SH-SY5Y (cell line): Measurements from ENCODE around the gene SPG11.

Source experiments
- GATA2 ChIP-seq: IDR thresholded peaks from 2 replicates; pipeline ENCODE4 v1.6.1; 2011; ENCODE audit warnings: mild to moderate bottlenecking, low read depth, low read length
- GATA3 ChIP-seq: IDR thresholded peaks from 2 replicates; pipeline ENCODE4 v1.6.1; 2011; ENCODE audit warnings: low read depth, mild to moderate bottlenecking, low read length, moderate library complexity

Gene SPG11

DNA sequence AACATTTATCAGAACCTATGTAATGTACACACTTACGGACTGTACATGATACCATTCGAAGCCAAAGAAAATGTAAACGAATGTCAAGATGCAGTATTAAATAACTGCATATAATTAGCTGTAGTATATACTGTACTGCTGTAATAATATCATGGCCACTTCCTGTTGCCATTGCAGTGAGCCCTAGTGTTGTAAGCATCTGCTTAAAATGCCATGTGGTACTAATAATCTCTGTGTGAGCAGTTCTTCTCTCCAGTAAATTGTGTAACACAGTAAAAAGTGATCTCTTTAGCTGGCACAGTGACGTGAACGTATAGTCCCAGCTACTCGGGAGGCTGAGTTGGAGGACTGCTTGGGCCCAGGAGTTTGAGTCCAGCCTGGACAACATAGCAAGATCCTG, 8.6 kb downstream of the SPG11 start:
- no peak for TF ChIP-seq GATA2
- no peak for TF ChIP-seq GATA3

DNA sequence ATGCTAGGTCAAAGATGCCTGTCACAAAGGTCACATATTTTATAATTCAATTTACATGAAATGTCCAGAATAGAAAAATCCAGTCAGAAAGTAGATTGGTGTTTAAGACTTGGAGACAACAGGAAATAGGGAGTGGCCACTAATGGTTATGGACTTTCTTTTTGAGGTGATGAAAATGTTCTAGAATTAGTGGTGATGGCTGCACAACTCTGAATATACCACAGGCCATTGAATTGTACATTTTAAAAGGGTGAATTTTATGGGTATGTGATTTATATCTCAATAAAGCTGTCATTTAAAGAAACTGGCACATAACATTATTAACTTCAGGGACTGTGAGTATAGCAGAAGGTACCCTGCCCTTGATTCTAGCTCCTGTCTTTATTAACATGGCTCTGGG, 15.8 kb downstream of the SPG11 start:
- TF ChIP-seq GATA2 (no peak), GATA3 (no peak)

DNA sequence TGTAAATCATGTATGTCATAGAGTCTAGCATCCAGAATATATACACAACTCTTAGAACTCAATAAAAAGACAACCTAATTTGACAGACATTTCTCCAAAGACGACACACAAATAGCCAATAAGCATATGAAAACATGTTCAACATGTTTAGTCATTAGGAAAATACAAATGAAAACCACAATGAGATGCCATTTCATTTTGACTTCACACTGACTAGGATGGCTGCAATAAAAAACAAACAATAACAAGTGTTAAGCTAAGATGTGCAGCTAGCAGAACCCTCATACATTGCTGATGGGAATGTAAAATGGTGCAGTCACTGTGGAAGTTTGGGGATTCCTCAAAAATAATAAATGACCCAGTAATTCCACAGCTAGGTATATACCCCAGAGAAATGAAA, 16.4 kb downstream of the SPG11 start:
- TF ChIP-seq GATA3 (no peak), GATA2 (no peak)

DNA sequence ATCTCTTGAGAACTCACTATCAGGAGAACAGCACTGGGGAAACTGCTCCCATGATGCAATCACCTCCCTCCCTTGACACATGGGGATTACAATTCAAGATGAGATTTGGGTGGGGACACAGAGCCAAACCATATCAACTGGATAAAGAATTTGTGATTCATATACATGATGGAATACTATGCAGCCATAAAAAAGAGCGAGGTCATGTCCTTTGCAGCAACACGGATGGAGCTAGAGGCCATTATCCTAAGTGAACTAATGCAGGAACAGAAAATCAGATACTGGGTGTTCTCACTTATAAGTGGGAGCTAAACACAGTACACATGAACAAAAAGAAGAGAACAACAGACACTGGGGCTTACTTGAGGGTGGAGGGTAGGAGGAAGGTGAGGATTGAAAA, 17.0 kb downstream of the SPG11 start:
- no peak for TF ChIP-seq GATA3
- no peak for TF ChIP-seq GATA2

DNA sequence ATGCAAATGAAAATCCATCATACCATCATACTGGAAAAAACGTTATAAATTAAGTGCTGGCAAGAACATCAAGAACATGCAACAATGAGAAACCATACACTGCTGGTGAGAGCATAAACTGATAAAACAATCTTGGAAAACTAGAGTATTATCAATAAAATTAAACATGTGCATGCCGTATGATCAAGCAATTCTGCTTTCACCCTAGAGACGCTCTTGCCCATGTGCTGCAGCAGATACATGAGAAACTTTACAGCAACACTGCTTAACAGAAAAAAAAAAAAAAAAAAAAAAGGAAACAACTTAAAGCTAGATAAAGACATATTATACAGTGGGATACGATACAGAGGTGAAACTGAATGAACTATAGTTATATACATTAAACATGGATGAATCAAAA, 21.8 kb downstream of the SPG11 start:
- TF ChIP-seq GATA2 (no peak), GATA3 (no peak)

DNA sequence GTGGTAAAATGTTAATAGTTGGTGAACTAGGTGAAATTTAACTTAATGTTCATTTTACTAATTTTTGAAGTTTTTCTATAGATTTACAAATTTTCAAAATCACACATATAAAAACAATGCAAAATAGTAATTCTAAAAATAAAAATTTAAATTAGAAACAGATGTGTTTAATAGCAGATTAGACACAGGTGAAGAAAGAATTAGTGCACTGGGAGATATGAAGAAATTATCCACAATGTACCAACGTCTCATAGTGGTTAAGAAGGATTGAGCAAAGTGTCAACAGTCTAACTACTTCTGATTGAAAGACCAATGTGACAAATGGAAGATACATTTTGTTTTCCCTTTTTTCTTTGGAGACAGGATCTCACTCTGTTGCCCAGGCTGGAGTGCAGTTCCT, 26.5 kb downstream of the SPG11 start:
- TF ChIP-seq GATA3 (no peak), GATA2 (no peak)

DNA sequence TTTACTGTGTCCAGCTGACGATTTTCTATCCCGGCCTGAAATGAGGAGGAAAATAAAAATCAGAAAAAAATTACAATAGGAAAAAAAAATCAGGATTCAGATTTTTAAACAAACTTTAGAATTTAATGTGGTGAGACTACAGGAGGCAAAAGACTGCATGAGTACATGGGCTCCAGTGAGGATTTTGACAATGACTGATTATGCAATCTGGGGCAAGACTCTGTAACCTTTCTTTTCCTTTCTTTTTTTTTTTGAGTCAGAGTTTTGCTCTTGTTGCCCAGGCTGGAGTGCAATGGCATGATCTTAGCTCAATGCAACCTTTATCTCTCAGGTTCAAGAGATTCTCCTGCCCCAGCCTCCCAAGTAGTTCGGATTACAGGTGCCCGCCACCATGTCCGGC, 29.9 kb downstream of the SPG11 start:
- no peak for TF ChIP-seq GATA2
- no peak for TF ChIP-seq GATA3

DNA sequence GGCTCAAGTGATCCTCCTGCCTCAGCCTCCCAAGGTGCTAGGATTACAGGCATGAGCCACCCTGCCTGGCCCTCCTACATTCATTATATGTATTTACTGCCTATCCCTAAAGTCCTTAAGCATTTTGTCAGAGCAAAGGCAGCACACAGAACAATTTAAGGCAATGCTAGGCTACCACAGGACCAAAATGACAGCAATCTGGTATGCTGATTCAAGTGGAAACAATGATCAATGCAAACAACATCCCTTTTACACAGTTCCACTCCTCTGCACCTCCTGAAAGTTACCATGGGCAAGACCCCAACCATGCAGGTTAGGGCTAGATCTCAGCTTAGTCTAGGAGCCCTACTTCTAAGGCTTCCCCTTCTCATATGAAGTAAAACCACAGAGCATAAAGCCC, 40.3 kb downstream of the SPG11 start:
- TF ChIP-seq GATA3 (no peak), GATA2 (no peak)

DNA sequence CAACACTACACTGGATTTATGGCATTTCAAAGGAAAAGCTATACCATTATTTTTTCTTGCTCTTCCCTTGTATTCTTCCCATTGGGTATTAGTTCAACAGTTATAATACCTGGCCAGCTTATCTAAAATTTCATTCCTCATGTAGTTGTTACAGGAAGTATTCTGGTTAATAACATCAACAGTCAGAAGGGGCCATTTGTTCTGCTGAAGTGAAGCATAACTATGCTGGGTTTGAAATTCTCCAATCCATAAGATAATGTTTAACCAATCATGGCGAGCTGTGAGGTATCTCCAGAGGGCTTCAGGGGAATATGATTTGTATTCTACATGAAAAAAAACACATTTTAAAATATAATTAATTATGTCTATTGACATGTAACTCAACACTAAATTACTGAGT, 43.4 kb downstream of the SPG11 start:
- TF ChIP-seq GATA2 (no peak), GATA3 (no peak)

DNA sequence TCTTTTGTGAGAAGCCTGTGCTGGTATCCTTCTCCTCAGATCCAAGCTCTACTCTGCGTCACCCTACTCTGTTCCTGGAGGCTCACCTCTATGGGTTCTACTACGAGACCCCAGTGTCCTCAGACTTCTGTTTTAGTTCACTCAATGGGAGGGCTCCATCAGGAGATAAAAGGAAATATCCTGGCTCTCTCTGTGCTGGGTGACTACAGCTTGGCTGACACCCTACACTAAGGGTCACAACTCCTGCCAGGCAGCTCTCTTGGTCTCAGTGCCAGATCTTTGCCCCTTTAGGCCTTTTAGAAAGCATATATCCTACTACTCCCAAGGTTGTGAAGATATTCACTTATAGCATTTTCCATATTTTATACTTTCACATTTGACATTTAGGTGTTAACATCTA, 46.5 kb downstream of the SPG11 start:
- no peak for TF ChIP-seq GATA3
- no peak for TF ChIP-seq GATA2

DNA sequence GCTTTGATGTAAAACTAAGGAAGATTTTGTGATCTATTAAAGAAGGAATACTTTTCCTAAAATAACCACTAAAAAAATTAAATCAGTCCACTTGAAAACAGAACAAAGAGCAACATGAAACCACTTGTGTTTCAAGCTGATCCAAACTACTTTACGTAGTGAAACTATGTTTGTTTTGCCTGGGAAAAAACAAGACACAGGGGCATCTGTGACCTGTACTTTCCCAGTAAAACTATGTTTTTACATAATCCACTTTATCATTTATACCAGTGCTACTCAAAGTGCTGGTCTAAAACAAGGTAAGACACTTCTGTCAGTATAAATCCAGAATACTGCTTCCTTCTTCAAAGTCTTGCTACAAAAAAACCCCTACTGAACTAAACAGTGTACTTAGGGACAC, 56.7 kb downstream of the SPG11 start:
- no peak for TF ChIP-seq GATA3
- TF ChIP-seq GATA2 = no peak

DNA sequence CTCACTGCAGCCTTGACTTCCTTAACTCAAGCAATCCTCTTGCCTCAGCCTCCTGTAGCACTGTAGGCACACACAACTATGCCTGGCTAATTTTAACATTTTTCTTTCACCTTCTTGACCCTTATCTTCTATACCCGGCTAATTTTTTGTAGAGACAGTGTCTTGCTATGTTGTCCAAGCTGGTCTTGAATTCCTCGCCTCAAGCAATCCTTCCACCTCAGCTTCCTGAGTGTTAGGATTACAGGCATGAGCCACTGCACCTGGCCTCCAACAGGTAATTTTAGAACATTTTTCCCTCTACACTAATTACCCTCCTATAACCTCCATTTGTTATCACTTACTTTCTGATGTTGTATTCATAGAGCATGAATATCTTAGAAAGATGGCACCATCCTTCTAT, 60.3 kb downstream of the SPG11 start:
- TF ChIP-seq GATA3 (no peak), GATA2 (no peak)

DNA sequence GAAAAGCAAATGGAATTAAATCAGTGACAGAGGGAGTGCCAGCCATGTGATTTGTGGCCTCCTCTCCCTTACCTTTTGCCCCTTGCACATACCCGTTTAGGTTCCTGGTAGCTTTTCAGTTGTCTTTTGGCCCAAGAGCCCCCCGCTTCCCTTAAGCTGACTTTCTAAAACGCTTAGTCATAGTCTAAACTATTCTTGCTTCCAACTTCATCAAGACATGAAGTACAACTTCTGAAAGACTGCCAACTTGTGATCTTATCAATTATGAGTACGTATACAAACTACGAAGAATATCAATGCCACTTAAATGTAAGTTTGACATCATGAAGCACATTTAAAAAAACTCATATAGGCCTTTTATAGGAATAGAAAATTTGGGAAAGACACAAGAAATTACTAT, 64.6 kb downstream of the SPG11 start:
- TF ChIP-seq GATA3 (no peak), GATA2 (no peak)

DNA sequence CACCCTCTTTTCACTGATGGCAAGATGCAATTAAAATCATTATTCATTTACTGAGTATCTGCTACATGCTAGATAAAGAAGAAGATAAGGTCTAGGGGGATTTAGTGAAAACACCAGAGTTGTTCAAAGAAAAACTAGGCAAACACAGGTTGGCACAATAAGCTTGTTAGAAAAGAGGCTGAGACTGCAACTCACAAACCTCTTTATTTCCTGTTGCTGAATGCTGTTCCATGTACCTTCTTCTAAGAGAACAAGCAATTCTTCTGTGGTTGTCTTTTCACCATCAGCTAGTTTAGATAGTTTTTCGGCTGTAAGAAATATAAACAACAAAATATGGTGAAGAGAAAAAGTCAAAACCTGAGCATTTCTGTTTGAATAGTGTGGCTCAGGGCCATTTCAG, 65.4 kb downstream of the SPG11 start:
- TF ChIP-seq GATA3 = no peak
- TF ChIP-seq GATA2 = no peak

DNA sequence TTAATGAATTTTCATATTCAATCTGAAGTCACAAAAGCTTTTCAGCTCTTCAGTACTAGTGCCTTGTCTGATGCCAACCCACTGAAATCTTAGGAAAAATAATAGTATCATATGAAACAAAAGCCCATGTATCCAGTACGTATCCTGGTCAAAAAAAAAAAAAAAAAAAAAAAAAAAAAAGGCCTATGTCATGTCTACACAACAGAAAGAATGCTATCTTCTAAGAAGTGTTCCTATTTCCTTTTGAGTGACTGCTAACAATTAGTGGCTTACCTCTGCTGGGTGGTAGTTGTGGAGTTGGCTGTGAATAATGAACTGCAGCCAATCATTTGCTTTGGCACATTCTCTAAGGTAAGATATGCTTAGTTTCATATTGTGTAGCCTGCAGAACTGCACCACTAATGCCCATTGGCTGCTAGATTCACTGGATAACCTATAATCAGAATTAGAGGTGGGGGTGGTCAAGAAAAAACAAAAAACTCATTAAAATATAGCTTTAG, 66.9 kb downstream of the SPG11 start:
- TF ChIP-seq GATA3 (no peak), GATA2 (no peak)
